Activated B cell treated with CpG ODN at 0.5 μM for 24 hours (primary cell): ENCODE data around the gene GRIA1. TPM values are rescaled to one million over a fixed set of nuclear protein-coding genes. Genes with fewer than 3 reads are reported as not detected.

Source experiments
- ATAC-seq: fragments of 200-7000 bp; cut with Tn5 transposase; one replicate; pipeline ENCODE4 v1.10.0; 2021; ENCODE audit warnings: low read depth, mild to moderate bottlenecking, moderate library complexity
- CTCF ChIA-PET: fragments of 350-600 bp; sonication (Branson Sonifier 250); formaldehyde crosslinking; loops from one replicate; lab custom pipeline; 2021; ENCODE audit warnings: antibody characterized with exemption; lab: Charles Lee
- POLR2A ChIA-PET: fragments of 350-600 bp; sonication (Branson Sonifier 250); formaldehyde crosslinking; loops from one replicate; lab custom pipeline; 2021; ENCODE audit warnings: antibody characterized with exemption; lab: Charles Lee
- DNase-seq: peaks from one replicate; pipeline ENCODE4 v3.0.0; 2022
- H3K27ac Mint-ChIP-seq: one replicate; pipeline ENCODE4 v1.8.0; 2020; ENCODE audit warnings: mixed read lengths
- H3K27me3 Mint-ChIP-seq: one replicate; pipeline ENCODE4 v1.8.0; 2021; ENCODE audit warnings: mixed read lengths
- H3K36me3 Mint-ChIP-seq: one replicate; pipeline ENCODE4 v1.8.0; 2021; ENCODE audit warnings: low read depth, mixed read lengths
- H3K4me1 Mint-ChIP-seq: one replicate; pipeline ENCODE4 v1.8.0; 2021; ENCODE audit warnings: mixed read lengths
- H3K4me3 Mint-ChIP-seq: one replicate; pipeline ENCODE4 v1.8.0; 2020; ENCODE audit warnings: mild to moderate bottlenecking, mixed read lengths
- H3K9me3 Mint-ChIP-seq: one replicate; pipeline ENCODE4 v1.8.0; 2020; ENCODE audit warnings: mixed read lengths
- intact Hi-C: fragments of 100-400 bp; cut with micrococcal nuclease; formaldehyde crosslinking; loops from one replicate; pipeline ENCODE4 v1.15.1; 2024
- total RNA-seq: library from RNA; stranded (reverse); gene quantifications from 2 replicates; pipeline ENCODE4 v1.2.3, GENCODE V29; 2022
- TF ChIP-seq, protein P1 (sequence below): fragments of 200-600 bp; IDR thresholded peaks from one replicate; pipeline ENCODE4 v1.8.0; 2022; ENCODE audit warnings: antibody characterized with exemption, mild to moderate bottlenecking

GRIA1 gene
- total RNA-seq, 1 donor from 2014 or later, result not detected

DNA sequence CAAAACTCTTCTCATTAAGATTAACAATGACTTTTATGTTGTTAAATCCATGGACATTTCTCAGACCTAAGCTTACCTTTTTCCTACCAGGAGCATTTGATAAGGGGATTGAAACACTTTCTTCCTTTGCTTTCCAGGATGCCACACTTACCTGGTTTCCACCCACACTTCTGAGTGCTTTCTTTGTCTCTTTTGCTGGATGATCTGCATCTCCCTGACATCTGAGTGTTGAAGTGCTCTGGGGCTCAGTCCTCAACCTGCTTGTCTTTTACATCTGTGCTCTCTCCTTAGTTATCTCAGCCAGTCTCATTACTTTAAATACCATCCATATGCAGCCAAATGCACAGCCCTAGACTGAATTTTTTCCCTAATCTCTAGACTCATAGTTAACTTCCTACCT lies 22.9 kb upstream of the GRIA1 start:
- Mint-ChIP-seq H3K4me1 (no peaks in the 10 kb centered on the region), H3K36me3 (no peaks in the 10 kb centered on the region), H3K9me3 (peaks cover 2% of the 10 kb centered on the region), H3K4me3 (no peak overlapping the region), H3K27ac (no peak overlapping the region), H3K27me3 (no peaks in the 10 kb centered on the region)
- POLR2A ChIA-PET, result no interaction called here
- TF ChIP-seq, protein P1, sequence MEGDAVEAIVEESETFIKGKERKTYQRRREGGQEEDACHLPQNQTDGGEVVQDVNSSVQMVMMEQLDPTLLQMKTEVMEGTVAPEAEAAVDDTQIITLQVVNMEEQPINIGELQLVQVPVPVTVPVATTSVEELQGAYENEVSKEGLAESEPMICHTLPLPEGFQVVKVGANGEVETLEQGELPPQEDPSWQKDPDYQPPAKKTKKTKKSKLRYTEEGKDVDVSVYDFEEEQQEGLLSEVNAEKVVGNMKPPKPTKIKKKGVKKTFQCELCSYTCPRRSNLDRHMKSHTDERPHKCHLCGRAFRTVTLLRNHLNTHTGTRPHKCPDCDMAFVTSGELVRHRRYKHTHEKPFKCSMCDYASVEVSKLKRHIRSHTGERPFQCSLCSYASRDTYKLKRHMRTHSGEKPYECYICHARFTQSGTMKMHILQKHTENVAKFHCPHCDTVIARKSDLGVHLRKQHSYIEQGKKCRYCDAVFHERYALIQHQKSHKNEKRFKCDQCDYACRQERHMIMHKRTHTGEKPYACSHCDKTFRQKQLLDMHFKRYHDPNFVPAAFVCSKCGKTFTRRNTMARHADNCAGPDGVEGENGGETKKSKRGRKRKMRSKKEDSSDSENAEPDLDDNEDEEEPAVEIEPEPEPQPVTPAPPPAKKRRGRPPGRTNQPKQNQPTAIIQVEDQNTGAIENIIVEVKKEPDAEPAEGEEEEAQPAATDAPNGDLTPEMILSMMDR, result no peak
- CTCF ChIA-PET, result no interaction called here
- no peak for DNase-seq
- intact Hi-C loops, result no loop called here
- no peak for ATAC-seq

DNA sequence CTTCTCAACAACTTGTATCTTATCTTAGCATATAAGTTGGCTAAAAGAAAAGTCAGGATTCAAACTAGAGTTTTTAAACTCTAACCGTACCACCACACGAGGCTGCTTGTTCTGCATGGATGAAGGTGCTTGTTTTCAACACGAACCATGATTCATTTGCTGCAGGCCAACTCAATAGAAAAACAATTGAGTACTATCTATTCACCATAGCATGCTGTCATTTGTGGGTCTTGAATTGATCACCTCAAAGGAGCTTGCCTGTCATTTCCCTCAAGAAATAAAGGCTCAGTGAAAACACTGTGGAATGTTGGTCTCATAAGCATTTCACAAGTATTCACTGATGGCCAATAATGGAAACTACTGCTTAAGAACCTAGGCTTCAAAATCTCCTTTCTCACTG lies 21.0 kb upstream of the GRIA1 start:
- H3K27ac Mint-ChIP-seq, result no peak overlapping the region
- TF ChIP-seq, protein P1, result no peak
- peaks cover 4% of the 10 kb centered on the region for H3K9me3 Mint-ChIP-seq
- POLR2A ChIA-PET, result no interaction called here
- H3K4me3 Mint-ChIP-seq, result no peak overlapping the region
- ATAC-seq (no peak), DNase-seq (no peak)
- intact Hi-C loops, result no loop called here
- no peaks in the 10 kb centered on the region for H3K36me3 Mint-ChIP-seq
- no peaks in the 10 kb centered on the region for H3K4me1 Mint-ChIP-seq
- no peaks in the 10 kb centered on the region for H3K27me3 Mint-ChIP-seq
- CTCF ChIA-PET, result no interaction called here

DNA sequence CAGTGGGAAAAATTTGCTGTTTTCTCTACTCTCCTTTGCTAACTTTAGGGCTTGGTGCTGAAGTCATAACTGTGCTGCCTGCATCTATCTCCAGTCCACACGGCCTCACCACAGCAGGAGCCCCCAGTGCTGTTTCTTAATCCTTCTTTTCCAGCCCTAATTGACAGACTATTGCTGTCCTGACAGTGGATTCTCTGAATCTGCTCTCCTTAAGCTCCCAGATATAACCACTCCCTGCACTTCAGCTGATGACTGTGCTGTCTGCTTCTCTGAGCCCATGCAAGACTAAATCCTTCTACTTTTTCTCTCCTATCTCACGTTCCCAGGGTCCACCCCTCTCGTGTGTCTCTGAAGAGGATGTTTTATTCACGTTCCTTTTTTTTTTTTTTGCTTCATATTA lies 19.7 kb upstream of the GRIA1 start:
- no peaks in the 10 kb centered on the region for H3K4me1 Mint-ChIP-seq
- ATAC-seq (no peak), DNase-seq (no peak)
- H3K9me3 Mint-ChIP-seq, result peaks cover 4% of the 10 kb centered on the region
- ChIA-PET POLR2A (no interaction called here), CTCF (no interaction called here)
- H3K27me3 Mint-ChIP-seq, result no peaks in the 10 kb centered on the region
- TF ChIP-seq, protein P1, result no peak
- no peak overlapping the region for H3K4me3 Mint-ChIP-seq
- H3K36me3 Mint-ChIP-seq, result no peaks in the 10 kb centered on the region
- intact Hi-C loops, result no loop called here
- no peak overlapping the region for H3K27ac Mint-ChIP-seq

DNA sequence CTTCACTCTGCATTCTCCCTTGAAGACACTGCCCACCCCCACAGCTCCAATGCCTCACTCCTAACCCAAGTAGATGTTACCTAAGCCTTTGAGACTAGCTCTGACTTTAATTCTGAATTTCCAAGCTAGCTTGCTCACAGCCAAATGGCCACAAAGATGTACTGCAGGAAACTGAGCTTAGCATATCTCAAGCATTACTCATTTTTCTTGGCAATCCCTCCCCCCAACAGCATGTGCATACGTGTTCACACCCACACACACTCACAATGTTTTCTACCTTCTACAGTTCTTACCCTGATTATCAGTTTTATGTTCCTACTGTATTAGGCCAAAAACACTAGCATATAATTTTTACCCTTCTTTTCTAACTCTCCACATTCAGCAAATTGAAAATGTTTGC lies 13.7 kb upstream of the GRIA1 start:
- TF ChIP-seq, protein P1, result no peak
- Mint-ChIP-seq H3K27ac (no peak overlapping the region), H3K4me3 (no peak overlapping the region), H3K27me3 (no peaks in the 10 kb centered on the region), H3K4me1 (no peaks in the 10 kb centered on the region), H3K9me3 (peaks cover 4% of the 10 kb centered on the region), H3K36me3 (no peaks in the 10 kb centered on the region)
- ATAC-seq (no peak), DNase-seq (no peak)
- intact Hi-C loops, result no loop called here
- ChIA-PET POLR2A (no interaction called here), CTCF (no interaction called here)

DNA sequence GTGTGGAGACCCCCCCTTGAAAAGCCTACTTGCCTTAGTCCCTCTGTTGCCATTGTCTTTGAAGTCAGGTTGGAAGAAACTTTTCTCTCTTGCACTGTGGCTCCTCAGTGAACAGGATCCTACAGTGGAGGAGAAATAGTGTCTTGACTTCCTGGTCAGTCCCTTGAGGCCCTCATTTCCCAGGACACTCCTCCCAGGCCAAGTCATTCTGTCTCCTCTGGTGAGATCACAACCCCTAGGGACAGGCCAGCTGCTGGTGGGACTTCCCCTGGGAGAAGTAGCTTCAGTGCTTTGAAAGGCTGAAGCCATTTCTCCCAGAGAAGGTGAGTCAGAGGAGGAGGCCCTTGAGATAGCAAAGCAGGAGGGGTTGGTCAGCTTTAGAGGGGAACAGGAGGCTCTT lies 10.1 kb upstream of the GRIA1 start:
- CTCF ChIA-PET, result no interaction called here
- no peak overlapping the region for H3K27ac Mint-ChIP-seq
- no peaks in the 10 kb centered on the region for H3K27me3 Mint-ChIP-seq

More for the DNA sequence above, 10.1 kb upstream of the GRIA1 start:
- no peaks in the 10 kb centered on the region for H3K4me1 Mint-ChIP-seq
- no peak overlapping the region for H3K4me3 Mint-ChIP-seq
- TF ChIP-seq, protein P1, result no peak
- no peaks in the 10 kb centered on the region for H3K36me3 Mint-ChIP-seq
- POLR2A ChIA-PET, result no interaction called here
- no peaks in the 10 kb centered on the region for H3K9me3 Mint-ChIP-seq
- DNase-seq, result no peak
- intact Hi-C loops, result no loop called here
- no peak for ATAC-seq
